Naive thymus-derived CD8-positive, alpha-beta T cell (primary cell): ENCODE results near the gene KIFC3. TPM values are rescaled to one million over a fixed set of nuclear protein-coding genes. Genes with fewer than 3 reads are reported as not detected.
"Not testable (repeated sequence)": the region's sequence is repeated elsewhere in the genome, so short reads cannot be mapped to it uniquely, and the experiment has no call there.

Experiments used
- ATAC-seq, 2 donors: fragments of 150-1000 bp; cut with Tn5 transposase in 1 of 2; sonication (Bioruptor Pico), chemical (Tn5 transposase) in 1 of 2; 1 replicate in 1 of 2; 2 replicates in 1 of 2; pipeline ENCODE4 v1.10.0; 2021; ENCODE audit warnings: mild to moderate bottlenecking in 2 of 2, moderate library complexity in 2 of 2
- POLR2A ChIA-PET: fragments of 350-600 bp; sonication (Branson Sonifier 250); formaldehyde crosslinking; loops from one replicate; lab custom pipeline; 2021; ENCODE audit warnings: antibody characterized with exemption; lab: Charles Lee
- DNase-seq, 10 donors: peaks; one replicate each; pipeline versions ENCODE4 v3.0.0 to v3.0.0-alpha.2; 2020 to 2022
- H3K27ac Mint-ChIP-seq, 10 donors: one replicate each; pipeline ENCODE4 v1.8.0; 2020 to 2022; ENCODE audit warnings: mild to moderate bottlenecking in 10 of 10, mixed read lengths in 10 of 10, moderate library complexity in 4 of 10, inconsistent platforms in 1 of 10
- H3K27me3 Mint-ChIP-seq, 5 donors: one replicate each; pipeline ENCODE4 v1.8.0; 2021 to 2022; ENCODE audit warnings: mixed read lengths in 5 of 5
- H3K36me3 Mint-ChIP-seq, 3 donors: one replicate each; pipeline ENCODE4 v1.8.0; 2020 to 2022; ENCODE audit warnings: mixed read lengths in 3 of 3, mild to moderate bottlenecking in 2 of 3, inconsistent platforms in 1 of 3
- H3K4me1 Mint-ChIP-seq, 4 donors: one replicate each; pipeline ENCODE4 v1.8.0; 2021 to 2022; ENCODE audit warnings: mixed read lengths in 4 of 4
- H3K4me3 Mint-ChIP-seq, 10 donors: one replicate each; pipeline ENCODE4 v1.8.0; 2020 to 2022; ENCODE audit warnings: mild to moderate bottlenecking in 10 of 10, mixed read lengths in 10 of 10, moderate library complexity in 6 of 10, inconsistent platforms in 1 of 10
- H3K9me3 Mint-ChIP-seq, 9 donors: one replicate each; pipeline ENCODE4 v1.8.0; 2020 to 2022; ENCODE audit warnings: mixed read lengths in 9 of 9, mild to moderate bottlenecking in 3 of 9, inconsistent platforms in 1 of 9, moderate library complexity in 1 of 9
- polyA plus RNA-seq, 3 donors: library from polyadenylated mRNA; unstranded; fragments of 300-500 nt; fragmentation: Illumina TruSeq; gene quantifications; one replicate each; pipeline ENCODE4 v1.2.3, GENCODE V29; 2021
- total RNA-seq, 8 experiments: library from RNA in 2 of 8; stranded (reverse) in 2 of 8; gene quantifications; one replicate each; pipeline ENCODE4 v1.2.3 and lab custom pipeline; 2021 to 2026

KIFC3 gene
- total and polyA plus RNA-seq, 5 experiments from 2014 or later = 0.23 to 0.44 (median 0.36) TPM; not detected in 2

- peak overlapping the region in 5 of 10 donors; percentile 5 to 79 (median 50) for H3K27ac Mint-ChIP-seq
- H3K4me1 Mint-ChIP-seq = peaks cover 23 to 36% (median 33%) of the 10 kb centered on the region in 4 donors
- peaks cover 6 to 40% (median 19%) of the 10 kb centered on the region in 5 donors for H3K27me3 Mint-ChIP-seq
- POLR2A ChIA-PET = no interaction called here
- no peak for DNase-seq
- H3K9me3 Mint-ChIP-seq = no peaks in the 10 kb centered on the region
- no peak for ATAC-seq
- H3K4me3 Mint-ChIP-seq = peak overlapping the region in 5 of 10 donors; percentile 0 to 62 (median 24)
- peaks cover 0 to 2% (median 2%) of the 10 kb centered on the region in 3 donors for H3K36me3 Mint-ChIP-seq
These were observed 3.2 kb downstream of the KIFC3 start for GRCh38 chr16:57798953-57799599.

DNA sequence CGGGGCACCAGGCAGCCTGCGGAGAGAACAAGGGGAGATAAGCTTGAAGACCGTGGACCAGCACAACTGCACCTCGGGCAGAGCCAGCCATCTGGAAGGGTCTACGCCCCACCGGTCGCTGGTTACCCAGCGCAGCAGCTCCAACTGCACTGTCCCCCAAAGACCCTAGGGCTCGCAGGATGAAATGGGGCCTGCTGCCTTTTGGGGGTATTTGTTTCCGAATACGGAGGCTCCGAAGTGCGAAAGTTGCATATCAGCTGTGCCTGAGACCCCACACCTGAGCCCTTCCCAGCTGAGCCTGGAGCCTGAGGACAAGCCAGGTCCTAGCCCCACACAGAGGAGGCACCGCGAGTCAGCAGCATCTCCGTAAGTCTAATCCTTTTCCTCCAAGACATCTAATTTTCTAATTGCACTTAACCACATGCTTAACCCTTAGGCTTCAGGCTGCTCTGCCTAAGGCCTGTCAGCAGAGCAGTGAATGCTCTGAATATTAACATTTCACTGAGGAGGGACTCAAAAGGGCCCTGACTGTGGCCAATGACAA is 4.0 kb downstream of the KIFC3 start:
- Mint-ChIP-seq H3K27me3 (peaks cover 6 to 37% (median 19%) of the 10 kb centered on the region in 5 donors), H3K9me3 (no peaks in the 10 kb centered on the region), H3K4me3 (no peak overlapping the region), H3K4me1 (peaks cover 23 to 34% (median 33%) of the 10 kb centered on the region in 4 donors), H3K27ac (no peak overlapping the region), H3K36me3 (peaks cover 0 to 2% (median 2%) of the 10 kb centered on the region in 3 donors)
- DNase-seq (no peak), ATAC-seq (no peak)
- POLR2A ChIA-PET = no interaction called here

DNA sequence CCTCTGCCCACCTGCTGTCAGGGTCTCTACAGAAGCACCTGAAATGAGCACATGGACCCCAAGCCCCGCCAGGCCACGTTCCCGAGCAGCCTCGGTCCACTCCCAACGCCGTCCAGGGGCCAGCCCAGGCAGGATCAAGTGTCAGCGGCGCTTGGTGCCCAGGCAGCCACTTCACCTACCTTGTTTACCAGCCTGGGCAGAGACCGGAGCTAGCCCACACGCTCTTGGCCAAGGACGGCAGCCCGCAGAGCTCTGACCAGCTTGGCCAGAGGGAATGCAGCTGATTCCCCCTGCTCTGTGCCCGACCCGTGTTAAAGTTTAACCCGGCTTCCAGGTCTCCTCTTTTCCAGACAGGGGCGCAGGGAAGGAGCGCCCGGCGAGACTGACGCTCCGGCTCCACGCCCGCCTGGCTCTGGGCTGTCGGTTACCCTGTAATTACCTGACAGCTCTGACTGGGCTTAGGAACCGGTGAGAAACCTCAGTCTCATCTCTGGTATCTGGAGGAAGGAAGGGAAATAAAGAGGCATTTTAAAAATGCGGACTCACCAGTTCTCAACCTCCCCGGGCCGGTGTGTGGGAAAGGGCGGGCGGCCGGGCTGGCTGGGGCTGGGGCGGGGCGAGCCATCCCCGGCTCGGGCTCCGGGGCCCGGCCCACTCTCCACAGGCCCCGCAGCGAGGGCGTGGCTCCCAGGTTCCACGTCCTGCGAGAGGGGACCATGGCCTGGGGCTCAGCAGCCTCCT is 4.6 kb downstream of the KIFC3 start:
- peaks cover 20 to 30% (median 28%) of the 10 kb centered on the region in 4 donors for H3K4me1 Mint-ChIP-seq
- ATAC-seq (no peak), DNase-seq (no peak)
- no peak overlapping the region for H3K27ac Mint-ChIP-seq
- peaks cover 0 to 2% (median 2%) of the 10 kb centered on the region in 3 donors for H3K36me3 Mint-ChIP-seq
- peaks cover 3 to 31% (median 12%) of the 10 kb centered on the region in 5 donors for H3K27me3 Mint-ChIP-seq
- POLR2A ChIA-PET = no interaction called here
- no peak overlapping the region for H3K4me3 Mint-ChIP-seq
- H3K9me3 Mint-ChIP-seq = no peaks in the 10 kb centered on the region

DNA sequence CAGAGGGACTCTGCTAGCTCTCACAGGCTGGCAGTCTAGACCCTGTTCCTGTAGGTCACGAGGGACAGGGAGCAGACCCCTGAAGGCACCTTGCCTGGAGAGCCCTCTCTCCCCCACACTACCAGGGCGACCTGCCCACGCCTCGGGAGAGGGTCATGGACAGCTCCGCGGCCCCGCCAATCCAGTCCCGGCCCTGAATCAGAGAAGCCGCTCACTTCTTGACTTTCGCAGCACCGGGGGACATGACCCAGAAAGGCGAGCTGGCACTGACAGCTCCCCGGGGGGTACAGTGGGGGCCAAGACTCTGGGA is 5.1 kb downstream of the KIFC3 start:
- H3K27ac Mint-ChIP-seq = no peak overlapping the region
- ATAC-seq = no peak
- no peak for DNase-seq
- H3K36me3 Mint-ChIP-seq = no peaks in the 10 kb centered on the region
- POLR2A ChIA-PET = no interaction called here
- H3K4me3 Mint-ChIP-seq = no peak overlapping the region
- no peaks in the 10 kb centered on the region for H3K9me3 Mint-ChIP-seq
- H3K27me3 Mint-ChIP-seq = peaks cover 1 to 26% (median 9%) of the 10 kb centered on the region in 5 donors
- peaks cover 17 to 27% (median 24%) of the 10 kb centered on the region in 4 donors for H3K4me1 Mint-ChIP-seq

GRCh38 chr16:57796014-57796413 is 6.3 kb downstream of the KIFC3 start:
- POLR2A ChIA-PET, H3K27ac Mint-ChIP-seq, ATAC-seq: not testable (repeated sequence)

DNA sequence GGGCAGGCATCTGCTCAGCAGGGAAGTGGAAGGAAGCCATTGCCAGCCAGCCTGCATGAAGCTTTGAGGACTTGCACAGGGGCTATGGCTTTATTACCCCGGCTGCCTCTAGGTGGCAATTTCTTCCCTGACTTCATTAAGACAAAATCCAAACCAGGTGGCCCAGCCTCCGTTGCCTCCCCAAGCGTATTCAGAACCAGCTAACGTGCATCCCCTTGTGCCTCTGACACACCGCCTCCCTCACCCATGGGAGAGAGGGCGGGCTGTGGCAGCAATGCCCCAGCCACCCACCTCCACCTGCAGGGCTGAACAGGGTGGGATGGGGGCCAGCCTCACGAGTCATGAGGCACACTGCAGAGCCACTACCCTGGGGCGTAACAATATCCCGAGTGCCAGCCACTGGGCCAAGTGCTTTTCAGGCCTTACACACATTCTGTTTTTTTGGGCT is 6.8 kb downstream of the KIFC3 start:
- H3K27ac Mint-ChIP-seq = no peak overlapping the region
- POLR2A ChIA-PET = no interaction called here
- H3K27me3 Mint-ChIP-seq = peaks cover 1 to 21% (median 7%) of the 10 kb centered on the region in 5 donors
- ATAC-seq (peak; percentile 27 to 28), DNase-seq (peak in 1 of 10 donors; percentile 15)
- H3K4me3 Mint-ChIP-seq = no peak overlapping the region
- no peaks in the 10 kb centered on the region for H3K9me3 Mint-ChIP-seq
- H3K4me1 Mint-ChIP-seq = peaks cover 16 to 20% (median 18%) of the 10 kb centered on the region in 4 donors
- no peaks in the 10 kb centered on the region for H3K36me3 Mint-ChIP-seq

More at GRCh38 chr16:57796014-57796413, 6.3 kb downstream of the KIFC3 start:
- H3K27me3 Mint-ChIP-seq = peaks cover 1 to 25% (median 9%) of the 10 kb centered on the region in 5 donors
- H3K4me3 Mint-ChIP-seq, H3K36me3 Mint-ChIP-seq, H3K9me3 Mint-ChIP-seq, DNase-seq: not testable (repeated sequence)
- peaks cover 17 to 26% (median 22%) of the 10 kb centered on the region in 4 donors for H3K4me1 Mint-ChIP-seq

DNA sequence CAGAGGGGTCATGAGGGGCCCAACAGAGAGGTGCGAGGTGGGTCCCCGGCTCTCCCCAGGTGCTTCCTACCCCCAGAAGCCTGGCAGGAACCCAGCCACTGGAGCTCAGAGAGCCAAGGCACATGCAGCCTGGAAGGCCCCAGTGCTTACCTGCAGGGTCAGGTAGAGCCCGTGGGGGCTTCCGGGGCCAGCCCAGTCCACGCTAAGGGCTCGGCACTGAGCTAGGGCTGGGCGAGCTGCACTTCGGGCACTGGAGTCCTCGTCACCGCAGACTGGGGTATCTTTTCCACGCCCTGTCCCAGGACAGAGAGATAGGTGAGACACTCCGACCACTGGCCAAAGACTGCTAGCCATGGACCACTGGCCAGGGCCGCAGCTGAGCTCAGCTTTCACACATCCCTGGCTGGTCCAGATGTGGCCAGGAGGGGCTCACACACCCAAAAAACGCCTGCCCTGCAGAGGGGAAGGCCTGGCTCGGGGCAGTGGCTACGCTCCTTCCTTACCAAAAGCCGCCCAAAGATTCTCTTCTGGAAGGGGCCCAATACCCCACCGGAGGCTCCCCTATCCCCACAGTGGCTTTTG is 7.4 kb downstream of the KIFC3 start:
- H3K9me3 Mint-ChIP-seq = no peaks in the 10 kb centered on the region
- H3K4me1 Mint-ChIP-seq = peaks cover 12 to 15% (median 13%) of the 10 kb centered on the region in 4 donors
- no peak overlapping the region for H3K4me3 Mint-ChIP-seq
- POLR2A ChIA-PET = no interaction called here
- H3K27ac Mint-ChIP-seq = no peak overlapping the region
- H3K27me3 Mint-ChIP-seq = peaks cover 0 to 15% (median 3%) of the 10 kb centered on the region in 5 donors
- H3K36me3 Mint-ChIP-seq = no peaks in the 10 kb centered on the region
- no peak for DNase-seq
- no peak for ATAC-seq

DNA sequence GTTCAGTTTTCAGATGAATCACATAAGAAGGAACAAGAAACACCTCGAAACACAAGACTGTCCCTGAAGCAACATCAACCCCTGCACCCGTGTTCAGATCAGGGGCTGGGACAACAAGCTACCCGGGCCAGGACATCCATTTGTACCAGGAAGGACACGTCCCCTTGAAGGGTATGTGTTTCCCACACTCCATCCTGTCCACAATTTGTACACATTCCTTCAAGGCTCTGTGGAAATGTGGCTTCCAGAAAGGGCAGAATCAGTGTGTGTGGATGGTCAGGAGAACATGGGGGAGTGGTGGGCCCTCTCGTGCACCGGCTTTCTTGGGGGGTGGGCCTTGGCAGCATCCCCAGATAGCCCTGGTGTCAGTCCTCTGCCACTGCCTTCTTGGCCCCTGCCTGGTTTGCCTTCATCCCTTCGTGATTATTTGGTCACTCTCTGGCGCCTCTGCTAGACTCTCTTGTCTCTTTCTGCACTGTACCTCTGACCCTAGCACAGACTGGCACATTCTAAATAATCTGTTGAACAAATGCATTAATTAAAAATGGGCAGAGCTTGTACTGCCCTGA is 10.3 kb downstream of the KIFC3 start:
- Mint-ChIP-seq H3K4me3 (no peak overlapping the region), H3K36me3 (no peaks in the 10 kb centered on the region), H3K9me3 (no peaks in the 10 kb centered on the region), H3K27me3 (peaks cover 0 to 6% (median 3%) of the 10 kb centered on the region in 5 donors), H3K27ac (no peak overlapping the region), H3K4me1 (peaks cover 0 to 3% (median 0%) of the 10 kb centered on the region in 4 donors)
- ATAC-seq (no peak), DNase-seq (no peak)
- POLR2A ChIA-PET = interaction anchor here (1.2 kb wide), 1 partner anchor 8 kb away, joined by 3 read pairs; no protein-coding TSS in a partner anchor

GRCh38 chr16:57791195-57791892 is 10.9 kb downstream of the KIFC3 start:
- Mint-ChIP-seq H3K36me3 (no peaks in the 10 kb centered on the region), H3K27ac (no peak overlapping the region), H3K4me3 (no peak overlapping the region), H3K4me1 (peaks cover 0 to 3% (median 0%) of the 10 kb centered on the region in 4 donors), H3K9me3 (no peaks in the 10 kb centered on the region), H3K27me3 (no peaks in the 10 kb centered on the region)
- POLR2A ChIA-PET = interaction anchor here (1.2 kb wide), 1 partner anchor 9 kb away, joined by 3 read pairs; no protein-coding TSS in a partner anchor
- no peak for DNase-seq
- ATAC-seq = no peak

DNA sequence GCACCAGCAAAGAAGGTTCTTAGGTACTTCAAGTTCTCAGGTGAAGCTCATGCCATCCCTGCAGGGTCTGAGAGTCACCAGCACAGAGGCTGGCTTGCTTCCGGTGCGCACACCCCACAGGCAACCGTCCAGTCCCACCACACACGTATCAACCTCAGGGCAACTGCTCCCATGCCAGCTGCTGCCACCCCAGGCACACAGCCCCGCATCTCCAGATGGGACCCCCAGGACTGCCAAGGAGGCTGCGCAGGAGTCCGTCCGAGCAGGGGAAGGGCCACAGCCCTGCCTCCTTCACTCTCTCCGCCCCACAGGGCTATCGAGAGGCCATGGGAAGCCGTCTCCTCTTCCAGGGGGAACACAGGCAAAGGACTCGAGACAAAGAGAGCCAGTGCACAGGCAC is 13.3 kb downstream of the KIFC3 start:
- H3K9me3 Mint-ChIP-seq = no peaks in the 10 kb centered on the region
- no peak for DNase-seq
- H3K36me3 Mint-ChIP-seq = no peaks in the 10 kb centered on the region
- no peak for ATAC-seq
- no peak overlapping the region for H3K4me3 Mint-ChIP-seq
- no peaks in the 10 kb centered on the region for H3K27me3 Mint-ChIP-seq
- peaks cover 0 to 4% (median 2%) of the 10 kb centered on the region in 4 donors for H3K4me1 Mint-ChIP-seq
- H3K27ac Mint-ChIP-seq = no peak overlapping the region
- POLR2A ChIA-PET = no interaction called here

DNA sequence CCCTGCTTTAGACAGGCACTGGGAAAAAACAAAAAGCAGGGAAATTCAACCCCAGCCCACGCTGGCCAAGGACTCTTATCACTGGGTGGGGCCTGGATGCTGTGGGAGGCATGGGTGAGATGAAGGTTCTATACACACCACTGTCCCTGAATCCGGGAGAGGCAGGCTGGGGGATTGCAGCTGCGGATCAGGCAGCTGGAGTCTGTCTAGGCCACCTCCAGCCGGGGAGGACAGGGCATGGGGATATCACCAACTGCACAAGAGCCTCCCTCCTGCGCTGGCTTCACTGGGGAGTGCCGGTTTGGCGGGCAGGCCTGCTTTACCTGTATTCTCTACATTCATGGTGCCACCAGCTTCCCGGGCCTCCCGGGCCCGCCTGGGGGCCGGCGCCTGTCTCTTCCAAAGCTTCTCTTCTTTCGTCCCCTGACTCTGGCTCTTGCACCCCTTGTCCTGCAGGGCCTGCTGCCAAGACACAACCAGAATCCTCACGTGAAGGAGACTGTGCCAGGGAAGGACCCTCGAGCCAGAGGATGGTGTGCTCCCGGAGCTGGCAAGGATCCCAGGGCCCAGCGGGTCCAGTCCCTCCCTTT is 13.9 kb downstream of the KIFC3 start:
- H3K27ac Mint-ChIP-seq = no peak overlapping the region
- no peak for ATAC-seq
- no peaks in the 10 kb centered on the region for H3K27me3 Mint-ChIP-seq
- H3K36me3 Mint-ChIP-seq = no peaks in the 10 kb centered on the region
- POLR2A ChIA-PET = no interaction called here
- H3K9me3 Mint-ChIP-seq = no peaks in the 10 kb centered on the region
- no peak overlapping the region for H3K4me3 Mint-ChIP-seq
- peaks cover 0 to 4% (median 2%) of the 10 kb centered on the region in 4 donors for H3K4me1 Mint-ChIP-seq
- no peak for DNase-seq

DNA sequence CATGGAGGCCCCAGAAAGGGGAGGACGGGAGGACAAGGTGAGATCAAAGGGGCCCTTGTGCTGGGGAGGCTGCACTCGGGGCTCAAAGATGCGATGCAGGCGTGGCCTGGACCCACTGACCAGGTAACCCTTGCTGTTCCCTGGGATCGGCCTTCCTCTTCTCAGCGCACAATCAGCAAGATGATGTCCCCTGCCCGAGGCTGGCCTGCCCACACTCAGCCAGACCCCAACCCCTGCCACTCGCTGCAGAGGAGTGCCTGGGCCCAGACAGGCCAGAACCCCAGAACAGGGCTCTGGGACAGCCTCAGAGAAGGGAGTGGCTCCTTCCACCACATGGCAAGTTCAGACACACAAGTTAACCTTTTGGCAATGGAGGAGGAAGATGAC is 14.8 kb downstream of the KIFC3 start:
- no peaks in the 10 kb centered on the region for H3K9me3 Mint-ChIP-seq
- no peaks in the 10 kb centered on the region for H3K27me3 Mint-ChIP-seq
- H3K27ac Mint-ChIP-seq = no peak overlapping the region
- POLR2A ChIA-PET = no interaction called here
- H3K4me3 Mint-ChIP-seq = no peak overlapping the region
- DNase-seq (no peak), ATAC-seq (no peak)
- H3K36me3 Mint-ChIP-seq = no peaks in the 10 kb centered on the region
- H3K4me1 Mint-ChIP-seq = peaks cover 0 to 4% (median 2%) of the 10 kb centered on the region in 4 donors
